GM23338 (cell line): Measurements from ENCODE around the gene CMTR1. TPM values are rescaled to one million over a fixed set of nuclear protein-coding genes. Genes with fewer than 3 reads are reported as not detected.

Experiments used
- ATAC-seq: fragments of 200-7000 bp; cut with Tn5 transposase; 3 replicates; pipeline ENCODE4 v1.9.1; 2020
- DNase-seq: peaks from one replicate; pipeline ENCODE4 v3.0.0-alpha.2; 2015; ENCODE audit warnings: low spot score
- H2AFZ ChIP-seq: fragments of 200-600 bp; sonication (generic); 2 replicates; pipeline ENCODE4 v1.8.0; 2016; ENCODE audit warnings: antibody characterized with exemption, mild to moderate bottlenecking, moderate library complexity
- H3F3A ChIP-seq: fragments of 200-600 bp; sonication (generic); replicated peaks from 2 replicates; pipeline ENCODE4 v1.8.0; 2017; ENCODE audit warnings: antibody characterized with exemption, mixed run types, low read depth
- H3K27ac ChIP-seq: fragments of 200-600 bp; sonication (generic); 2 replicates; pipeline ENCODE4 v1.6.1; 2016; ENCODE audit warnings: low read depth
- H3K27me3 ChIP-seq: fragments of 200-600 bp; sonication (generic); 2 replicates; pipeline ENCODE4 v1.8.0; 2016; ENCODE audit warnings: mild to moderate bottlenecking, mixed run types, moderate library complexity; ENCODE audit not compliant: insufficient read depth
- H3K36me3 ChIP-seq: fragments of 200-600 bp; sonication (generic); 2 replicates; pipeline ENCODE4 v1.8.0; 2016; ENCODE audit warnings: mild to moderate bottlenecking; ENCODE audit not compliant: insufficient read depth
- H3K4me1 ChIP-seq: fragments of 200-600 bp; sonication (generic); 2 replicates; pipeline ENCODE4 v1.8.0; 2016; ENCODE audit warnings: mild to moderate bottlenecking, moderate library complexity; ENCODE audit not compliant: insufficient read depth
- H3K4me2 ChIP-seq: fragments of 200-600 bp; sonication (generic); 2 replicates; pipeline ENCODE4 v1.7.1; 2017; ENCODE audit warnings: mixed run types
- H3K4me3 ChIP-seq: fragments of 200-600 bp; sonication (generic); 2 replicates; pipeline ENCODE4 v1.6.1; 2016; ENCODE audit warnings: mixed run types
- H3K79me2 ChIP-seq: fragments of 200-600 bp; sonication (generic); replicated peaks from 2 replicates; pipeline ENCODE4 v1.8.0; 2017; ENCODE audit warnings: mild to moderate bottlenecking; ENCODE audit not compliant: insufficient read depth
- H3K9me2 ChIP-seq: fragments of 200-600 bp; sonication (generic); 2 replicates; pipeline ENCODE4 v1.8.0; 2017; ENCODE audit not compliant: insufficient read depth
- H4K20me1 ChIP-seq: fragments of 200-600 bp; sonication (generic); replicated peaks from 2 replicates; pipeline ENCODE4 v1.8.0; 2017; ENCODE audit warnings: mild to moderate bottlenecking; ENCODE audit not compliant: insufficient read depth
- H3K27ac Mint-ChIP-seq: 2 replicates; pipeline ENCODE4 v1.8.0; 2020; ENCODE audit warnings: inconsistent platforms, mild to moderate bottlenecking, moderate library complexity, mixed read lengths
- H3K27me3 Mint-ChIP-seq: 3 replicates; pipeline ENCODE4 v1.8.0; 2022; ENCODE audit warnings: low read depth, mild to moderate bottlenecking, moderate library complexity, mixed read lengths, inconsistent platforms; ENCODE audit not compliant: insufficient read depth, poor library complexity
- H3K36me3 Mint-ChIP-seq: 3 replicates; pipeline ENCODE4 v1.8.0; 2021; ENCODE audit warnings: low read depth, mild to moderate bottlenecking, inconsistent platforms, moderate library complexity, mixed read lengths
- H3K4me1 Mint-ChIP-seq: 3 replicates; pipeline ENCODE4 v1.8.0; 2020; ENCODE audit warnings: mild to moderate bottlenecking, inconsistent platforms, mixed read lengths
- H3K4me3 Mint-ChIP-seq: 3 replicates; pipeline ENCODE4 v1.8.0; 2021; ENCODE audit warnings: moderate library complexity, mild to moderate bottlenecking, inconsistent platforms, mixed read lengths
- H3K9me3 Mint-ChIP-seq: 3 replicates; pipeline ENCODE4 v1.8.0; 2020; ENCODE audit warnings: moderate library complexity, mild to moderate bottlenecking, inconsistent platforms, mixed read lengths
- ETS1 ChIP-seq: IDR thresholded peaks from 2 replicates; pipeline ENCODE4 v1.6.1; 2016; ENCODE audit warnings: antibody characterized with exemption
- EZH2 ChIP-seq: fragments of 200-600 bp; sonication (generic); IDR thresholded peaks from one replicate; pipeline ENCODE4 v1.8.0; 2017; ENCODE audit warnings: antibody characterized with exemption, mild to moderate bottlenecking, low read depth; ENCODE audit not compliant: unreplicated experiment
- JUNB ChIP-seq: IDR thresholded peaks from one replicate; pipeline ENCODE4 v1.6.1; 2016; ENCODE audit warnings: antibody characterized with exemption; ENCODE audit not compliant: unreplicated experiment
- POLR2AphosphoS5 ChIP-seq: IDR thresholded peaks from 2 replicates; pipeline ENCODE4 v1.6.1; 2016; ENCODE audit warnings: antibody characterized with exemption, low read depth
- REST ChIP-seq: IDR thresholded peaks from one replicate; pipeline ENCODE4 v1.6.1; 2018; ENCODE audit warnings: antibody characterized with exemption; ENCODE audit not compliant: unreplicated experiment
- STAT1 ChIP-seq: IDR thresholded peaks from one replicate; pipeline ENCODE4 v1.6.1; 2016; ENCODE audit warnings: antibody characterized with exemption; ENCODE audit not compliant: unreplicated experiment
- ZNF462 ChIP-seq: fragments of 250-450 bp; sonication (Bioruptor Pico); IDR thresholded peaks from 2 replicates; pipeline ENCODE4 v1.5.0; 2020; ENCODE audit warnings: mild to moderate bottlenecking, moderate library complexity
- polyA plus RNA-seq: library from polyadenylated mRNA; unstranded; fragments of >200 nt; fragmentation: Nextera tagmentation; extraction: Ambion mirVana; gene quantifications from 2 replicates; pipeline ENCODE4 v1.2.1, GENCODE V29; 2016
- total RNA-seq: library from RNA; depleted of rRNA; stranded (reverse); fragments of >200 nt; shearing (Covaris generic); gene quantifications from 2 replicates; pipeline ENCODE4 v1.2.3, GENCODE V29; 2014

Gene CMTR1
- total and polyA plus RNA-seq, 2 experiments from 2014 or later: 7.3 to 36.4 TPM

- Histone ChIP-seq H3K79me2 (no peaks in the 10 kb centered on the region), H3F3A (no peaks in the 10 kb centered on the region), H3K9me2 (no peaks in the 10 kb centered on the region; the same call in 1 of the 2 replicates), H3K27me3 (no peaks in the 10 kb centered on the region), H2AFZ (no peak overlapping the region), H3K36me3 (no peaks in the 10 kb centered on the region), H3K4me1 (peaks cover 12% of the 10 kb centered on the region), H3K27ac (no peak overlapping the region), H3K4me3 (no peak overlapping the region), H4K20me1 (no peaks in the 10 kb centered on the region), H3K4me2 (no peak overlapping the region)
- Mint-ChIP-seq H3K27me3 (peaks cover 12% of the 10 kb centered on the region), H3K4me3 (no peak overlapping the region), H3K36me3 (no peaks in the 10 kb centered on the region; the same call in 2 of the 3 replicates), H3K9me3 (peaks cover 2% of the 10 kb centered on the region; the same call in 1 of the 3 replicates), H3K27ac (no peak overlapping the region), H3K4me1 (peaks cover 34% of the 10 kb centered on the region)
- no peak for TF ChIP-seq EZH2
- TF ChIP-seq STAT1: no peak
- no peak for TF ChIP-seq ETS1
- no peak for TF ChIP-seq POLR2AphosphoS5
- no peak for TF ChIP-seq ZNF462 (CRISPR knock-in tag)
- TF ChIP-seq REST: no peak
- TF ChIP-seq JUNB: no peak
- ATAC-seq (no peak), DNase-seq (no peak)
Observed at GRCh38 chr6:37504024-37504423, 71.0 kb downstream of the CMTR1 start.
